Measurements from ENCODE around the gene LAMA3.

DNA sequence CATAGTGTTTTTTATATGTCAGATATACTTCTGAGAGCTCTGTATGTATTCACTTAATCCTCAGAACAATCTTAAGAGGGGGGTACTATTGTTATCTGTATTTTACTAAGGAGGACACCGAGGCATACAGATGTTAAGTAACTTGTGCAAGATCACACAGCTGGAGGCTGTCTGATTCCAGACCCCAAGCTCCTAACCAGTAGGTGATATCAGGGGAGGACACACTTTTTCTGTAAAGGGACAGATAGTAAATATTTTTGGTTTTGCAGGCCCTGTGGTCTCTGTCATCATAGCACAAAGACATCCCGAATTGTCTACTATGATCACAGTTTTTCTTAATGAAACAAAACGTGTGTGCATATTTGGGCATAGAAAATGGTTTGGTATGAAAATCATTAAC lies 143.7 kb downstream of the LAMA3 start:
- TF ChIP-seq, protein P1, sequence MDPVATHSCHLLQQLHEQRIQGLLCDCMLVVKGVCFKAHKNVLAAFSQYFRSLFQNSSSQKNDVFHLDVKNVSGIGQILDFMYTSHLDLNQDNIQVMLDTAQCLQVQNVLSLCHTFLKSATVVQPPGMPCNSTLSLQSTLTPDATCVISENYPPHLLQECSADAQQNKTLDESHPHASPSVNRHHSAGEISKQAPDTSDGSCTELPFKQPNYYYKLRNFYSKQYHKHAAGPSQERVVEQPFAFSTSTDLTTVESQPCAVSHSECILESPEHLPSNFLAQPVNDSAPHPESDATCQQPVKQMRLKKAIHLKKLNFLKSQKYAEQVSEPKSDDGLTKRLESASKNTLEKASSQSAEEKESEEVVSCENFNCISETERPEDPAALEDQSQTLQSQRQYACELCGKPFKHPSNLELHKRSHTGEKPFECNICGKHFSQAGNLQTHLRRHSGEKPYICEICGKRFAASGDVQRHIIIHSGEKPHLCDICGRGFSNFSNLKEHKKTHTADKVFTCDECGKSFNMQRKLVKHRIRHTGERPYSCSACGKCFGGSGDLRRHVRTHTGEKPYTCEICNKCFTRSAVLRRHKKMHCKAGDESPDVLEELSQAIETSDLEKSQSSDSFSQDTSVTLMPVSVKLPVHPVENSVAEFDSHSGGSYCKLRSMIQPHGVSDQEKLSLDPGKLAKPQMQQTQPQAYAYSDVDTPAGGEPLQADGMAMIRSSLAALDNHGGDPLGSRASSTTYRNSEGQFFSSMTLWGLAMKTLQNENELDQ (tag by site-specific recombination; IDR thresholded peaks at IDR 0.05; ENCODE audit: low read depth) = no peak
- TF ChIP-seq ZFP69B (tag by site-specific recombination; IDR thresholded peaks at IDR 0.05) = no peak
